MM.1S (cell line): ENCODE results near the gene STX8.
"Not testable (repeated sequence)": the region's sequence is repeated elsewhere in the genome, so short reads cannot be mapped to it uniquely, and the experiment has no call there.

ENCODE experiments used
- DNase-seq: peaks from one replicate; pipeline ENCODE4 v3.0.0-alpha.2; 2015
- H2AFZ ChIP-seq: fragments of 300-600 bp; sonication (generic); 2 replicates; pipeline ENCODE4 v1.6.0; 2016; ENCODE audit warnings: antibody characterized with exemption, low read length
- H3F3A ChIP-seq: fragments of 300-600 bp; sonication (generic); 2 replicates; pipeline ENCODE4 v1.6.1; 2016; ENCODE audit warnings: mild to moderate bottlenecking, antibody characterized with exemption, low read length, moderate library complexity, mixed read lengths; ENCODE audit not compliant: insufficient read depth
- H3K27ac ChIP-seq: fragments of 300-600 bp; sonication (generic); 2 replicates; pipeline ENCODE4 v1.5.1; 2016; ENCODE audit warnings: mild to moderate bottlenecking, low read length
- H3K27me3 ChIP-seq: fragments of 300-600 bp; sonication (generic); replicated peaks from 2 replicates; pipeline ENCODE4 v1.6.0; 2016; ENCODE audit warnings: low read length; ENCODE audit not compliant: insufficient read depth
- H3K36me3 ChIP-seq: fragments of 300-600 bp; sonication (generic); replicated peaks from 2 replicates; pipeline ENCODE4 v1.6.1; 2016; ENCODE audit warnings: mild to moderate bottlenecking, low read length, mixed read lengths; ENCODE audit not compliant: insufficient read depth
- H3K4me1 ChIP-seq: fragments of 300-600 bp; sonication (generic); 2 replicates; pipeline ENCODE4 v1.6.1; 2016; ENCODE audit warnings: low read length, mixed read lengths
- H3K4me2 ChIP-seq: fragments of 300-600 bp; sonication (generic); 2 replicates; pipeline ENCODE4 v1.6.0; 2016; ENCODE audit warnings: low read depth, low read length
- H3K4me3 ChIP-seq: fragments of 300-600 bp; sonication (generic); 2 replicates; pipeline ENCODE4 v1.5.1; 2016; ENCODE audit warnings: low read length, mixed read lengths
- H3K79me2 ChIP-seq: fragments of 300-600 bp; sonication (generic); 2 replicates; pipeline ENCODE4 v1.6.1; 2016; ENCODE audit warnings: mixed run types, low read length, mixed read lengths
- H3K9ac ChIP-seq: fragments of 300-600 bp; sonication (generic); 2 replicates; pipeline ENCODE4 v1.6.1; 2016; ENCODE audit warnings: low read length, mixed read lengths
- H3K9me2 ChIP-seq: fragments of 300-600 bp; sonication (generic); replicated peaks from 2 replicates; pipeline ENCODE4 v1.6.1; 2016; ENCODE audit warnings: mild to moderate bottlenecking, low read length, mixed read lengths; ENCODE audit not compliant: insufficient read depth
- H3K9me3 ChIP-seq: fragments of 300-600 bp; sonication (generic); replicated peaks from 2 replicates; pipeline ENCODE4 v1.6.1; 2016; ENCODE audit warnings: mild to moderate bottlenecking, low read length, mixed read lengths; ENCODE audit not compliant: insufficient read depth
- H4K20me1 ChIP-seq: fragments of 300-600 bp; sonication (generic); 2 replicates; pipeline ENCODE4 v1.6.1; 2016; ENCODE audit warnings: mild to moderate bottlenecking, low read length, moderate library complexity, mixed read lengths; ENCODE audit not compliant: insufficient read depth
- CTCF ChIP-seq: fragments of 300-600 bp; sonication (generic); IDR thresholded peaks from 2 replicates; pipeline ENCODE4 v1.5.1; 2016; ENCODE audit warnings: antibody characterized with exemption, low read length, mixed read lengths
- EZH2 ChIP-seq: fragments of 300-600 bp; sonication (generic); optimal IDR thresholded peaks from 2 replicates; pipeline ENCODE3; 2017; ENCODE audit warnings: low read depth, mild to moderate bottlenecking, antibody characterized with exemption, low read length, mixed read lengths
- EZH2phosphoT487 ChIP-seq: fragments of 300-600 bp; sonication (generic); IDR thresholded peaks from 2 replicates; pipeline ENCODE4 v1.6.1; 2018; ENCODE audit warnings: antibody characterized with exemption, low read length

STX8 gene

GRCh38 chr17:9451934-9452333 lies 123.7 kb downstream of the STX8 start:
- no peak for DNase-seq
- no peaks in the 10 kb centered on the region for H3K79me2 ChIP-seq
- no peak overlapping the region for H3K27ac ChIP-seq
- TF ChIP-seq CTCF = no peak
- no peak for TF ChIP-seq EZH2
- TF ChIP-seq EZH2phosphoT487 = no peak
- no peaks in the 10 kb centered on the region for H4K20me1 ChIP-seq
- H3K4me1 ChIP-seq = peaks cover 13% of the 10 kb centered on the region
- no peaks in the 10 kb centered on the region for H3K9me2 ChIP-seq
- no peaks in the 10 kb centered on the region for H3K27me3 ChIP-seq
- peaks cover 7% of the 10 kb centered on the region; the same call in 1 of the 2 replicates for H3F3A ChIP-seq
- no peak overlapping the region for H3K9ac ChIP-seq
- no peaks in the 10 kb centered on the region for H3K36me3 ChIP-seq
- H2AFZ ChIP-seq = no peak overlapping the region
- H3K4me3 ChIP-seq = no peak overlapping the region
- H3K4me2 ChIP-seq = no peak overlapping the region
- H3K9me3 ChIP-seq = no peaks in the 10 kb centered on the region

- H3K4me2 ChIP-seq, H3K9ac ChIP-seq, H4K20me1 ChIP-seq, H3K27ac ChIP-seq, H3K27me3 ChIP-seq, H3K36me3 ChIP-seq, H3K9me2 ChIP-seq, H3K79me2 ChIP-seq, H3K4me1 ChIP-seq, H3K4me3 ChIP-seq, H3K9me3 ChIP-seq, H3F3A ChIP-seq, DNase-seq, H2AFZ ChIP-seq: not testable (repeated sequence)
Measured at GRCh38 chr17:9447298-9447697, 128.3 kb downstream of the STX8 start.

- no peak overlapping the region for H2AFZ ChIP-seq
- H3K4me3 ChIP-seq = no peak overlapping the region
- no peaks in the 10 kb centered on the region for H3K4me1 ChIP-seq
- H3K9ac ChIP-seq = no peak overlapping the region
- no peak overlapping the region for H3K4me2 ChIP-seq
- H3K27me3 ChIP-seq = no peaks in the 10 kb centered on the region
- no peak for TF ChIP-seq CTCF
- no peak for TF ChIP-seq EZH2
- no peaks in the 10 kb centered on the region for H3K9me2 ChIP-seq
- no peaks in the 10 kb centered on the region for H3F3A ChIP-seq
- H3K9me3 ChIP-seq = no peaks in the 10 kb centered on the region
- H3K79me2 ChIP-seq = no peaks in the 10 kb centered on the region
- H3K27ac ChIP-seq = no peak overlapping the region
- DNase-seq = no peak
- H4K20me1 ChIP-seq = no peaks in the 10 kb centered on the region
- H3K36me3 ChIP-seq = no peaks in the 10 kb centered on the region
Measured at GRCh38 chr17:9446528-9446927, 129.1 kb downstream of the STX8 start.

GRCh38 chr17:9445424-9445823 lies 130.2 kb downstream of the STX8 start:
- H3K9ac ChIP-seq = no peak overlapping the region
- no peak overlapping the region for H3K27ac ChIP-seq
- TF ChIP-seq EZH2 (no peak), CTCF (no peak), EZH2phosphoT487 (no peak)
- H2AFZ ChIP-seq = no peak overlapping the region
- no peaks in the 10 kb centered on the region for H3K9me2 ChIP-seq
- H3K4me2 ChIP-seq = no peak overlapping the region
- no peak for DNase-seq
- no peaks in the 10 kb centered on the region for H4K20me1 ChIP-seq
- H3K36me3 ChIP-seq = no peaks in the 10 kb centered on the region
- no peak overlapping the region for H3K4me3 ChIP-seq
- no peaks in the 10 kb centered on the region for H3F3A ChIP-seq
- H3K9me3 ChIP-seq = no peaks in the 10 kb centered on the region
- H3K27me3 ChIP-seq = no peaks in the 10 kb centered on the region
- no peaks in the 10 kb centered on the region for H3K4me1 ChIP-seq
- no peaks in the 10 kb centered on the region for H3K79me2 ChIP-seq
